HEK293T (cell line): ENCODE data around the gene DISP3.

Experiments
- ARNT ChIP-seq: fragments of 450-650 bp; IDR thresholded peaks from 2 replicates; pipeline ENCODE4 v1.6.1; 2017; ENCODE audit warnings: mild to moderate bottlenecking
- BHLHE40 ChIP-seq: fragments of 450-650 bp; IDR thresholded peaks from 2 replicates; pipeline ENCODE4 v1.6.1; 2016; ENCODE audit warnings: mild to moderate bottlenecking, moderate library complexity, borderline replicate concordance
- CTBP1 ChIP-seq: fragments of 450-650 bp; IDR thresholded peaks from 2 replicates; pipeline ENCODE4 v1.6.1; 2016; ENCODE audit warnings: borderline replicate concordance
- ELF4 ChIP-seq: fragments of 450-650 bp; IDR thresholded peaks from 2 replicates; pipeline ENCODE4 v1.6.1; 2017; ENCODE audit warnings: antibody characterized with exemption
- FOXA1 ChIP-seq: fragments of 450-650 bp; IDR thresholded peaks from 2 replicates; pipeline ENCODE4 v1.6.1; 2016; ENCODE audit warnings: mild to moderate bottlenecking
- FOXM1 ChIP-seq: fragments of 450-650 bp; IDR thresholded peaks from 2 replicates; pipeline ENCODE4 v1.6.1; 2017; ENCODE audit warnings: mild to moderate bottlenecking, borderline replicate concordance
- SP1 ChIP-seq: fragments of 450-650 bp; IDR thresholded peaks from 2 replicates; pipeline ENCODE4 v1.6.1; 2017
- SUZ12 ChIP-seq: fragments of 450-650 bp; IDR thresholded peaks from 2 replicates; pipeline ENCODE4 v1.6.1; 2016; ENCODE audit warnings: mild to moderate bottlenecking
- TARDBP ChIP-seq: fragments of 450-650 bp; IDR thresholded peaks from 2 replicates; pipeline ENCODE4 v1.6.1; 2016

- no peak for TF ChIP-seq ELF4
- TF ChIP-seq BHLHE40 = no peak
- TF ChIP-seq SP1 = no peak
- TF ChIP-seq SUZ12 = no peak
- TF ChIP-seq FOXM1 = no peak
- no peak for TF ChIP-seq FOXA1
- no peak for TF ChIP-seq TARDBP
- no peak for TF ChIP-seq ARNT
- no peak for TF ChIP-seq CTBP1
These were observed 6.2 kb upstream of the DISP3 start for GRCh38 chr1:11472741-11473140.
